H54 (cell line): ENCODE measurements around the gene RAD51B.

Source experiments
- DNase-seq: peaks from one replicate; pipeline ENCODE4 v3.0.0; 2011; ENCODE audit warnings: low spot score, mixed read lengths; ENCODE audit not compliant: insufficient read length
- FAIRE-seq: peaks from 3 replicates; lab custom pipeline; 2011; peaks lifted over from hg19 to GRCh38; lab: Jason Lieb, UNC
- POLR2A ChIP-seq: IDR thresholded peaks from 2 replicates; pipeline ENCODE4 v1.6.1; 2011; ENCODE audit warnings: low read depth, mild to moderate bottlenecking, low read length

The RAD51B gene

DNA sequence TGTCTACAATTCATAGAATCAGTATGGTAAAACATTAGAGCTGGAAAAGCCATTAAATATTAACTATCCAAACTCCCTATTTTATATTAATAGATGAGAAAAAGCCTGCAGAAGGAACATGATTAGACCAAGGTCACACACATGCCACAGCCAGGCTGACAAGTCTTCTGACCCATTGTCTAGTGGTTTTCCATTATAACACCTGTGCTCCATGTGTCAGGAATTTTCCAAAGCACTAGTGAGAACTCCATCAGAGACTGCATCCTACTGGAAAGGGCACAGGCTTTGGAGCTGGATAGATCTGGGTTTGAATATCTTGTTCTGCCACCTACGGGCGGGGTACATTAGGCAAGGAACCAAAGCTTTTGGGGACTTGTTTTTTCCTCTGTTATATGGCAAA is 325.5 kb downstream of the RAD51B start:
- TF ChIP-seq POLR2A: no peak
- DNase-seq (no peak), FAIRE-seq (no peak)

DNA sequence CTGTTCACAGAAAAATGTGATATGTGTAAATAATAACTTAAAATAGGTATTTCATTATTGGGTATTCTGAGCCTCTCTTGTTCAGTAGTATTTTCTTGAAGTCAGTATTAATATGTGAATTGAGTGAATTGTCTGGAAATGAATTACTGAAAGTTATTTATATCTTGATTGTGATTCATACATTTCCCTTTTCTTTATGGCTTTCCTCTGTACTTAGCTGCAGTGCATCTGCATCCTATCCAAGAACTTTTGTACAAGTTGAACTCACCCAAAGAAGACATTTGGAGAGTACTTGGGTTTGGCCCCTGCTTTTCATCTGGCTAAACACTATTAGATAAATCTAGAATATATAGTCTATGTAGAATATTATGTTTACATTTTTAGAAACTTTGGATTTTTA is 326.0 kb downstream of the RAD51B start:
- TF ChIP-seq POLR2A: no peak
- no peak for DNase-seq
- FAIRE-seq: no peak

DNA sequence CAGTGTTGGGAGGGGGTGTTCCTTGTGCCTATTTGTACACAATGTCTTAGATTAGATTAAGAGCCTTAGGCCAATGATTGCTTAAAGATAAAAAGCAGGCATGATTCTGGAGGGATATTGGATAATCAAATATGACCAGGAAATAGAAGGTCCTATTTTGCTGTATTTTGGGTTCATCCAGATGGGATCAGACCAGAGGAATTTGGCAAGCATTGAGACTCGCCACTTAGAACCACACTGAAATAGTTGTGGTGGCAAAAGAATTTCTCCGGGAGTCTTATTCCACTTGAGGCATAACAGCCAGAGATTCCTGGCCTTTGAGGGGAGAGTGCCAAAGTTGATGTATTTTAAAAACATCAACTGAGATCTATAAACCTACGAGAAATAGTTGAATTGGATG is 327.2 kb downstream of the RAD51B start:
- peak; percentile 12 for DNase-seq
- peak; percentile 95 for FAIRE-seq
- no peak for TF ChIP-seq POLR2A

DNA sequence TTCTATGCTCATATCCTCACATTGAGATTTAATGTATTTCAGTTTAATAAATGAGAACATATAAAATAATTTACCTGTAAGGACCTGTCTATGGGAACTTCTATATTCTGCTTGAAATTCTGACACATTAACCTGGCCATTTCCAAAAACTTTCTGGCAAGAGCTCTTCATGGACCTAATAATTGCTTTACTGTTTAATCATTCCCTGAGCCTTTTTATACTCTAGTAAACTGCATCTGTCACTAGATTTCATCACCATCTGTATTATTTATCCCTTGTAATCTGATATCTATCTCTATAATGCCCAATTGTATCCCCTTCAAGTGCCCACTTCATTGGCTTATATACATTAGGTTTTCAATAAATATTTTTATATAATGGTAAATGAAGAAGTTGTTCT is 327.7 kb downstream of the RAD51B start:
- DNase-seq: no peak
- no peak for TF ChIP-seq POLR2A
- FAIRE-seq: no peak

DNA sequence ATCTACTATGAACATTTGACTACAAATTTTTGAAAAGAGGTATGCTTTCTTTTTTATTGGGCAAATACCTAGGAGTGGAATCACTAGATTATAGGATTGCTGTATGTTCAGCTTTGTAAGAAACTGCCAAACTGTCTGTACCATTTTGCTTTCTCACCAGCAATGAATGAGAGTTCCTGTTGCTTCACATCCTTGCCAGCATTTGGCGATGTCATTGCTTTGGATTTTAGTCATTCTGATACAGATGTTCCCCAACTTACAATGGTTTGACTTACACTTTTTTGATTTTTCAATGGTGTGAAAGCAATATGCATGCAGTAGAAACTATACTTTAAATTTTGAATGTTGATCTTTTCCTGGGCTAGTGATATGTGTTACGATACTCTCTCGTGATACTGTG is 328.7 kb downstream of the RAD51B start:
- DNase-seq (no peak), FAIRE-seq (no peak)
- TF ChIP-seq POLR2A: no peak

DNA sequence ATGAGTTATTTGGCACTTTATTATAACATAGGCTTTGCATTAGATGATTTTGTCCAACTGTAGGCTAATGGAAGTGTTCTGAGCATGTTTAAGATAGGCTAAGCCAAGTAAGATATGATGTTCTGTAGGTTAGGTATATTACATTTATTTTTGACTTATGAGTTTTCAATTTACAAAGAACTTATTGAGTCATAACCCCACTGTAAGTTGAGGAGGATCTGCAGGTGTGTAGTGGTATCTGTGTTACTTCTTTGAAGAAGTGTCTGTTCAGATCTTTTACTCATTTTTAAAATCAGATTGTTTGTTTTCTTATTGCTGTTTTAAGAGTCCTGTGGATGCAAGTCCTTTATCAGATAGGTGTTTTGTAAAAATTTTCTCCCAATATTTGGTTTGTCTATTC is 329.2 kb downstream of the RAD51B start:
- no peak for TF ChIP-seq POLR2A
- FAIRE-seq: no peak

DNA sequence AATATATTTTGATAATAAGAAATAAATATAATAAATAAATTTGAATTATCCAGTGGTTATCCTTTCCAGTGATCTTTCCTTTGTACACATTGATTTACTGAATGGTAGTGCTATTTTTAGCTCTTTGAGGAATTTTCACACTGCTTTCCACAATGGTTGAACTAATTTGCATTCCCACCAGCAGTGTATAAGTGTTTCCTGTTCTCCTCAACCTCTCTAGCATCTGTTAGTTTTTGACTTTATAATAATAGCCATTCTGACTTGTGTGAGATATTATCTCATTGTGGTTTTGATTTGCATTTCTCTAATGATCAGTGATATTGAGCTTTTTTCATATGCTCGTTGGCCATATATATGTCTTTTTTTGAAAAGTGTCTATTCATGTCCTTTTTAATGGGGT is 333.7 kb downstream of the RAD51B start:
- TF ChIP-seq POLR2A: no peak
- DNase-seq (no peak), FAIRE-seq (no peak)

More for the DNA sequence above, 329.2 kb downstream of the RAD51B start:
- no peak for DNase-seq

DNA sequence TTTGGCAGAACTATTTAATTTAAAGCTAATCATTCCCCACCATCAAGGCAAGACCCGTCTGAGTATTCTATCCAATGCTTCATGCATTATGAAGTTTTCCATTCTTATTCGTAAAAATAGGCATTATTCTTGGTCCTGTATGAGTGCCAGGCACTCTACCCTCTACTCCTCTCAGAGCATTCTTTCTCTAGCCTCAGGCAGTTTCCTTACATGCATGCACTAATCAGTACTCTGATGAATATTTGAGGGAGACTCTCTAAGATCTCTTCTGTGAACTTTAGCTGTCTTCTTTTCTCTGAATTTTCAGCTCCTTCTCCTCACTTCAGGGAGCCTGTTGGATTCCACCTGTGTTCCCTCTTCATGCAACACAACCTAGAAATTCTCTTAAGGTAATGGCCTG is 334.7 kb downstream of the RAD51B start:
- FAIRE-seq: no peak
- no peak for TF ChIP-seq POLR2A

DNA sequence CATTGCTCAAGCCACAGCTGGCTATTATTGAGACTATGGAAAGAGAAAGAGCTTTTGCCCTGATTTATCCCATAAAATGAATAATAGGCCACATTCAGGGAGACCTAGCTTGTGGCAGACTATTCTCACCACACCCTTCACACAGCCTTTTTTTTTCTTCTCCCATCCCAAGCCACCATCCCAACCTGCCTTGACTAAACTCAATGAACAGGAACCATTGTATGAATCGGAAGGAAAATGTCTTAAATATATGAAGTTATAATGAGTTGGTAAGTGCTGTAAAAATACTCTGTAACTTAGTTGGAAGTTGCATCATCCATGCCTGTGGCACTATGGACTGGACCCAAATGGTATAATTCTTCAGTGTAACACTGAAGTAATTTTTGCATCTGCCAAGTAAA is 338.4 kb downstream of the RAD51B start:
- TF ChIP-seq POLR2A: no peak
- no peak for FAIRE-seq
- no peak for DNase-seq

More for the DNA sequence above, 334.7 kb downstream of the RAD51B start:
- DNase-seq: no peak

DNA sequence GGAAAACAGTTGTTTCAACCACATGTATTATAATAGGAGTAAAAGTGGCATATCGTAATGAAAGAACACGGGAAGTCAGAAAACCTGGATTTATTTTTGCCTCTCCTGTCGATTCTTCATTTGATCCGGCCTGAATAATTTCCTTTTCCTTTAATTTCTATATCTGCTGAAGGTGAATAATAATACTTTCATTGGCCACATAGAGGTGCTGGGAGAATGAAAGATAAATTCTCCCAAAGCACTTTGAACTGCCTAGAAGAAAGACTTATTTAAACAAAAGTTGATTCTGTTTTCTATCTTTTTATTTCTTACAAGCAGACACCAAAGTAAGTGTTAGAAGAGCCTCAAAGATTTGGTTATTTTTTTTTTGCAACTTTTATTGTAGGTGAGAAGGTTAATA is 339.1 kb downstream of the RAD51B start:
- FAIRE-seq: no peak
- no peak for DNase-seq
- no peak for TF ChIP-seq POLR2A

DNA sequence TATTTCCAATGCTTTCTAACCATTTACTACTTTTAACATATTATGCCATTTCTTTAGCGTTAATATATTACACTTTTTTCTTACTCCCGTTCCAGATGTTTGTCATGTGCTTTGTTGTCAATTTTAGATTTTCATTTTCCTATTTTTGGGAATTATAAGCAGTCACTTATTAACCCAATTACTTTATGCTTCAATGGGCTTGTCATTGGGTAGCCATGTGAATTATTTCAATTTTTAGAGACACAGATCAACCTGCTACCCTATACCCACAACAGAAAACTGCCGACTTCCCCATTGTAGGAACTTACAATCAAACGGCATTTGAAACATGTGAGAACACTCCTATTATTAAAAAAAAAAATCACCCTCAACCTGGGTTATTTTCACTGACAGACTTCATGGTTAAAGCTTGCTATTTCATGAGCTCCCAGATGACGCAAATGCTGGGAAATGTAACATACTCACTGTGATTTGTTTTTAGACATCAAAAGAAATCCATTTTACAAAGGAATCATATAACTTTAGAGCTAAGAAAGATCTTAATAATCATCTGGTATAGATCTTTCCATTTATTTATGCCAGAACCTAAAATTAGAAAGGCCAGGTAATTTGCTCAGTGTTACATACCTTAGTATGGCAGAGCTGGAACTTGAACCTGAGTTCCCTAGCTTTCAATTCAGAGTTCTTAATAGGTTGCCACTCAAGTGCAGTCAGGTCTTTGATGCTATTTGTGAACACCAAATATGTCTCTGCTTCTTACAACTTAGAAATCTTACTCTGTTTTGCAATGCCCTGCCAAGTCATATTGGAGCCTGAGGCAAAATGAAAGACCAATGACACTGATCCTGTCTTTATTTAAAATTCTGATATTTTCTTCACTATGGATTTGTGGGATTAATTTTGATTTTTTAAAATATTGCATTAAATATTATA is 340.4 kb downstream of the RAD51B start:
- FAIRE-seq (no peak), DNase-seq (no peak)
- TF ChIP-seq POLR2A: no peak

DNA sequence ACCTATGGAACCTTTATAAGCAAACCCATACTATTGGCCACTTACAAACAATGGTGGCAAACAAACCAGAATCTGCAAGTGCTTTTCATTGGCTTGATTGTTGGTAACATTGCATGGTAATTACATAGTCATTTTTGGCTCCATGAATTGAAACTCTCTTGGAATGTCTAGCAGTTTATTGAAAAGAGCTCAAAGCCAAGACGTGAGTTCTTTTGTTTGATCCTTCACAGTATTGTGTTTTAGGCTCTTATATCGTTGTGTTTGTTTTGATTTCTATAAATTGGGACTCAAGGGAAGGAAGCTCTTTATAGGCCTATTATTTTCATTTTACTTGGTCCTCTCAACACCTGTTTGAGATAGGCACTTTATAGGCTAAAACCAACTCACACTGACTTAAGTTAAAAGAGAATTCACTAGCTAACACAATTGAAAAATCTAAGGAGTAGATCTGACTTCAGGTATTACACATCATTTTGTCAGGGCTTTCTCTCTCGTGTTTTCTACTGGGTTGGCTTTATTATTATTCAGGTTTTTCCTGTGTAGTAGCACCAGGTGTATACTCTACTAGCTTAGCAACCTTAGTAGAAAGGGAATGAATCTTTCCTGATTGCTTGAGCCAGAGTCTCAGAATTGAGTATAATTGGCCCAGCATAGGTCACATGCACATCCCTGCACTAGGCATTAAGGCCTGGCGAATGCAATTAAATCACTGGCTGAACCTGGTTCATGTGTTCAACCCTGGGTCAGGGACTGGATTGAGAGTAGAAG is 341.4 kb downstream of the RAD51B start:
- FAIRE-seq (no peak), DNase-seq (no peak)
- TF ChIP-seq POLR2A: no peak

DNA sequence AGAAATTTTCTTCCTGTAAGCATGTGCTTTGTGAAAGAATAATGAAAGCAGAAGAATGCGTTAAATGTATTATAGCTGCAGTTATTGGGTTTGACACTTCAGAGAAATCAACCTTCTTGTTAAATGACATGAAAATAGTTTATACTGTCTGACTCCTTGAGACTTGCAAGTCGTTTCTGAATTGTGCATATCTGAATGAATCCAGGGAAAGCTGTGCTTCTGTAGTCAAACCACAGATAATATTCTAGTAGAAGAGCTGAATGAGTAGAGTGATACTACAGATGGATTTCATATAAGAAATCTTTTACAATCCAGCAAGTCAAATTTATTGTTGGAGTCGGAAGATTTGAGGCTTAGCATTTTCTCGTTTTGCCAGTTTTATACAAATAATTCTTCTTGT is 343.3 kb downstream of the RAD51B start:
- DNase-seq (no peak), FAIRE-seq (no peak)
- TF ChIP-seq POLR2A: no peak

DNA sequence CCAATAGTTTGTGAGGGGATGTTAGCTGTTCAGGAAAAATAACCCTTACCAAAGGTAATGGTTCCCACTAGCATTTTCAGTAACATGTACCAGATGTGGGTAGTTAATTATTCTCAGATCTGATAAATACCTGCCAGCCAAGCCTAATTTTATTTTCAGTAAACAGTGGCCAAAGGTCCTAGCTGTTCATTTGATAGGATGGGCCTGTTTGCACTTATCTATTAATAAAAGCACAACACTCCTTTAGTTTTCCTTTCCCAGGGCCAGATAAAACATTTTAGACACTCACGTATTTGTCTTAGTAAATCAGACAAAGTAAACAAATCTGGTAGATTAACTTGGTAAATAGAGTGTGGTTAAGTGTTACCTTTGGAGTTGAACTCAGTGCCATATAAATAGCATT is 345.1 kb downstream of the RAD51B start:
- FAIRE-seq: no peak
- no peak for DNase-seq
- no peak for TF ChIP-seq POLR2A
